ENCODE measurements around the gene PIGQ.

DNA sequence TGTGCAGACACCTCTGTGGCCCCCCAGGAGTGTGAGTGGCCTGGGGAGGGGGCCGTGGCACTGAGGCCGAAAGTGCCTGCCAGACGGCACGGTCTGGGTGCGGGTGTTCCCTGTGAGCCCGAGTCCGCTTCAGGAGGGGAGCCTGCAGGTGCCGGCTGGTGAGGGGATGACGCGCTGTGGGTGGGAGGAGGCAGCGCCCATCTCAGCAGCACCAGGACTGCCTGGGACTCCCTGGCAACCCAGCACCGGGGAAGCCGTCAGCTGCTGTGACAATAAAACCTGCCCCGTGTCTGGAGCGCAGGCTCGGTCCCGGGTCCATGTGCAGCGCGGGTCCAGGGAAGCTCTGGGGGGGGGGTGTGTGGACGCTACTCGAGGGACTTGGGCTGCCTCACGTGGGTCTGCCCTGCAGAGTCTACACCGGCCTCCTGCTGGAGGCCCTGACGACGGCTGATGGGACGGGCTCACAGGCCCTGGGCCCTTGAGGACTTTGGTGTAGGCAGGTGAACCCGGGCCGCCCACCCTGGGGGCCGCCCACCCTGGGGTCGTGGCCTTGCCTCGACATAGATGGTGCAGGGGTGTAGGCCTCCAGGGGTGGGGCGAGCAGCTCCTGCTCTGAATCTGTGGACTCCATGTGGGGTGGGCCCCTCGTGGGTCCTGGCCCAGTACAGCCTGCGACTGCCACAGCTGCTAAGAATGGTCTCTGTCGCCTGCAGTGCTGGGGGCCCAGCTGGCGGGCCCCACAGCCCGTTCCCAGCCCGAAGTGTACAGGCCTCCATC, 14.2 kb downstream of the PIGQ start:
- TF ChIP-seq, protein P1, sequence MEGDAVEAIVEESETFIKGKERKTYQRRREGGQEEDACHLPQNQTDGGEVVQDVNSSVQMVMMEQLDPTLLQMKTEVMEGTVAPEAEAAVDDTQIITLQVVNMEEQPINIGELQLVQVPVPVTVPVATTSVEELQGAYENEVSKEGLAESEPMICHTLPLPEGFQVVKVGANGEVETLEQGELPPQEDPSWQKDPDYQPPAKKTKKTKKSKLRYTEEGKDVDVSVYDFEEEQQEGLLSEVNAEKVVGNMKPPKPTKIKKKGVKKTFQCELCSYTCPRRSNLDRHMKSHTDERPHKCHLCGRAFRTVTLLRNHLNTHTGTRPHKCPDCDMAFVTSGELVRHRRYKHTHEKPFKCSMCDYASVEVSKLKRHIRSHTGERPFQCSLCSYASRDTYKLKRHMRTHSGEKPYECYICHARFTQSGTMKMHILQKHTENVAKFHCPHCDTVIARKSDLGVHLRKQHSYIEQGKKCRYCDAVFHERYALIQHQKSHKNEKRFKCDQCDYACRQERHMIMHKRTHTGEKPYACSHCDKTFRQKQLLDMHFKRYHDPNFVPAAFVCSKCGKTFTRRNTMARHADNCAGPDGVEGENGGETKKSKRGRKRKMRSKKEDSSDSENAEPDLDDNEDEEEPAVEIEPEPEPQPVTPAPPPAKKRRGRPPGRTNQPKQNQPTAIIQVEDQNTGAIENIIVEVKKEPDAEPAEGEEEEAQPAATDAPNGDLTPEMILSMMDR (IDR thresholded peaks at IDR 0.05), result no peak
- TF ChIP-seq POLR2A (IDR thresholded peaks at IDR 0.05), result no peak
